AG04449 (cell line): ENCODE data around the gene KLHL6.

ENCODE experiments used
- CTCF ChIA-PET: fragments of 350-600 bp; formaldehyde crosslinking; extraction: SDS; loops from one replicate; lab custom pipeline; 2021; ENCODE audit warnings: antibody characterized with exemption; lab: Yijun Ruan, JAX
- POLR2A ChIA-PET: fragments of 400-600, 350-600 bp; formaldehyde crosslinking; extraction: SDS; loops from one replicate; lab custom pipeline; 2020; ENCODE audit warnings: antibody characterized with exemption, inconsistent platforms; lab: Yijun Ruan, JAX
- DNase-seq: peaks from one replicate; pipeline ENCODE4 v3.0.0-alpha.2; 2010; ENCODE audit warnings: low read depth, low spot score
- H3K4me3 ChIP-seq: 2 replicates; pipeline ENCODE4 v1.5.1; 2011; ENCODE audit warnings: low read depth, mild to moderate bottlenecking, control low read depth, low read length
- CTCF ChIP-seq: IDR thresholded peaks from one replicate; pipeline ENCODE4 v1.5.1; 2011; ENCODE audit warnings: mild to moderate bottlenecking, moderate library complexity, low read length, control low read depth, inconsistent platforms; ENCODE audit not compliant: insufficient read depth; ENCODE audit errors: missing control alignments

Gene KLHL6

GRCh38 chr3:183502237-183503181, 53.0 kb downstream of the KLHL6 start:
- no peak overlapping the region for H3K4me3 ChIP-seq
- no peak for TF ChIP-seq CTCF
- POLR2A ChIA-PET = interaction anchor here (0.6 kb wide), 1 partner anchor 192 kb away, joined by 3 read pairs; no protein-coding TSS in a partner anchor
- CTCF ChIA-PET = interaction anchor here (1.0 to 1.9 kb wide), 8 partner anchors 14 to 318 kb away, joined by 3 to 22 read pairs (median 3); no protein-coding TSS in a partner anchor
- DNase-seq = no peak

- ChIA-PET CTCF (no interaction called here), POLR2A (no interaction called here)
- no peak for DNase-seq
- H3K4me3 ChIP-seq = no peak overlapping the region
- TF ChIP-seq CTCF = no peak
Observed at GRCh38 chr3:183500981-183501704, 54.4 kb downstream of the KLHL6 start.

GRCh38 chr3:183500319-183500718, 55.2 kb downstream of the KLHL6 start:
- TF ChIP-seq CTCF = no peak
- ChIA-PET POLR2A (no interaction called here), CTCF (interaction anchor here (1.6 kb wide), 1 partner anchor 262 kb away, joined by 4 read pairs; no protein-coding TSS in a partner anchor)
- no peak for DNase-seq
- no peak overlapping the region for H3K4me3 ChIP-seq

- no peak for TF ChIP-seq CTCF
- no peak overlapping the region for H3K4me3 ChIP-seq
- no peak for DNase-seq
- ChIA-PET POLR2A (no interaction called here), CTCF (no interaction called here)
Observed at GRCh38 chr3:183498634-183499033, 56.9 kb downstream of the KLHL6 start.

GRCh38 chr3:183497313-183497712, 58.2 kb downstream of the KLHL6 start:
- no peak for DNase-seq
- CTCF ChIA-PET = no interaction called here
- POLR2A ChIA-PET = no interaction called here
- TF ChIP-seq CTCF = no peak
- no peak overlapping the region for H3K4me3 ChIP-seq

GRCh38 chr3:183496311-183496710, 59.2 kb downstream of the KLHL6 start:
- DNase-seq = no peak
- POLR2A ChIA-PET = no interaction called here
- no peak overlapping the region for H3K4me3 ChIP-seq
- no peak for TF ChIP-seq CTCF
- CTCF ChIA-PET = interaction anchor here (0.9 kb wide), 1 partner anchor 11 kb away, joined by 4 read pairs; no protein-coding TSS in a partner anchor
